ENCODE results near the gene NR3C2.

DNA sequence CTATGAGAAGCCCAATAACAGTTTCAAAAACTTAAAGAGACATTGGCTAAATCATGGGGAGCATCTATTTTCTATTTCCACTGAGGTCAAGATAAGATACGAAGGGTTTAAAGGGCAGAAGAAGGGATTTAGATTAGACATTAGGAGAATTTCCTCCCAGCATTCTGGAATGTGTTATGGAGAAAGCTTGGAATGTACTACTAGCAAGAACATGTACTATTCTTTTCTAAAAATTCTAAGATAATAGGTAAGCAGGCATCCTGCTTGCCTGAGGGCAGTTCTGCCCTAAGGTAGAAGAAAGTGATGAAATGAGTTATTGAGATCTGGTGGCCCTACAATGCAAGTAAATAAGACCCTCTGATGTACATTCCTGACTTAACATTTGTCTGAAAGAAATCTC is 279.2 kb downstream of the NR3C2 start:
- TF ChIP-seq POLR2A (IDR thresholded peaks at IDR 0.05) = no peak
- TF ChIP-seq, protein P1, sequence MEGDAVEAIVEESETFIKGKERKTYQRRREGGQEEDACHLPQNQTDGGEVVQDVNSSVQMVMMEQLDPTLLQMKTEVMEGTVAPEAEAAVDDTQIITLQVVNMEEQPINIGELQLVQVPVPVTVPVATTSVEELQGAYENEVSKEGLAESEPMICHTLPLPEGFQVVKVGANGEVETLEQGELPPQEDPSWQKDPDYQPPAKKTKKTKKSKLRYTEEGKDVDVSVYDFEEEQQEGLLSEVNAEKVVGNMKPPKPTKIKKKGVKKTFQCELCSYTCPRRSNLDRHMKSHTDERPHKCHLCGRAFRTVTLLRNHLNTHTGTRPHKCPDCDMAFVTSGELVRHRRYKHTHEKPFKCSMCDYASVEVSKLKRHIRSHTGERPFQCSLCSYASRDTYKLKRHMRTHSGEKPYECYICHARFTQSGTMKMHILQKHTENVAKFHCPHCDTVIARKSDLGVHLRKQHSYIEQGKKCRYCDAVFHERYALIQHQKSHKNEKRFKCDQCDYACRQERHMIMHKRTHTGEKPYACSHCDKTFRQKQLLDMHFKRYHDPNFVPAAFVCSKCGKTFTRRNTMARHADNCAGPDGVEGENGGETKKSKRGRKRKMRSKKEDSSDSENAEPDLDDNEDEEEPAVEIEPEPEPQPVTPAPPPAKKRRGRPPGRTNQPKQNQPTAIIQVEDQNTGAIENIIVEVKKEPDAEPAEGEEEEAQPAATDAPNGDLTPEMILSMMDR (IDR thresholded peaks at IDR 0.05) = no peak
- TF ChIP-seq EP300 (IDR thresholded peaks at IDR 0.05) = no peak

Data from tibial nerve (tissue), 4 donors.